ENCODE results near the gene STUB1. TPM values are rescaled to one million over a fixed set of nuclear protein-coding genes. Genes with fewer than 3 reads are reported as not detected.

Gene STUB1
- total and polyA plus RNA-seq, 2 of the 8 experiments (the other 6 are each of a cell fraction or from before 2014, with no cell fraction given) = 89.9 to 103 TPM

DNA sequence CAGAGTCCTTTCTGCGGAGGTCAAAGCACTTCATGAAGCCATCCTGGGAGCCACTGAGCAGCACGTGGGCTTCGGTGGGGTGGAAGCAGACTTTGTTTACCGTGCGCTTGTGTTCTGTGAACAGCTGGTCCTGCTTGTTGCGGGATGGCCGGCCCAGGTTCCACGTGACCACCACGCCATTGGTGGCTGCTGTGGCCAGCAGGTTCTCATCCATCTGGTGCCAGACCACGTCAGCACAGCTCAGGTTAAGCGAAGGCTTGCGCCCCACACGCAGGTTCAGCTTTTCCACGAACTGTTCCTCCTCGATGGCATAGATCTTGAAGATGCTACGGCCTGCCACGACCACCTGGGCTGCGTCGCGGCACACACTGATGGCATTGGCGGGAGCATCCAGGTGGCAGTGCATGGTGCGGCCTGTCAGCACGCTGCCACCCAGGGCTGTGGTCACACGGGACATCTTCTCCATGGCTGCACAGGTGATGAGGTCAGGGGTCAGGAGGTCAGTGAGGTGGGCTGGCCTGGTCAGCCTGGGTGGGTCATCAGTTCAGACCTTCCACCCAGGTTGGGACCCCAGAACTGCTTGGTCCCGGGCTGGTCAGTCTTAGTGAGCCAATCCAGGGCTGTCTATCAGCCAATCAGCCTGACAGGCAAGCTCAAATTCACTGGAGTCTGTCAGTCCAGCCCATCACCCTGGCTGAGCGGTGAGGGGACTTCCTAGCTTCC, 9.1 kb downstream of the STUB1 start:
- Histone ChIP-seq H2AFZ (ENCODE audit: low read length) (no peak overlapping the region), H3K4me2 (ENCODE audit: insufficient read depth in 1 of 2, low read depth in 2 of 2, low read length in 2 of 2) (peak overlapping the region; percentile 71 to 97), H3K14ac (ENCODE audit: insufficient read length) (no peak overlapping the region), H3K4ac (replicated peaks; ENCODE audit: insufficient read length, low read depth, low read length) (no peak overlapping the region), H3K79me1 (ENCODE audit: low read depth, low read length) (peaks cover 4% of the 10 kb centered on the region), H3K4me1 (replicated peaks in 1 of 4; ENCODE audit: control insufficient read depth in 3 of 4, insufficient read depth in 4 of 4, low read length in 3 of 4) (peaks cover 0 to 16% (median 7%) of the 10 kb centered on the region in 4 experiments; a peak in 5 of 7 replicates), H2BK12ac (ENCODE audit: low read depth, low read length) (peak overlapping the region; percentile 50; the same call in 1 of the 2 replicates), H2AK5ac (ENCODE audit: low read depth, low read length) (no peak overlapping the region), H3K9ac (replicated peaks in 1 of 4; ENCODE audit: extremely low read depth in 1 of 4, low read depth in 3 of 4, low read length in 3 of 4) (peak overlapping the region; percentile 50 to 70 (median 55); a peak in 6 of 7 replicates), H3K23ac (ENCODE audit: insufficient read length) (no peak overlapping the region), H4K5ac (ENCODE audit: insufficient read length, low read depth, low read length) (no peak overlapping the region), H2BK15ac (ENCODE audit: low read length) (no peak overlapping the region; the same call in 1 of the 2 replicates), H3K27me3 (replicated peaks in 1 of 4; ENCODE audit: control insufficient read depth in 3 of 4, extremely low read depth in 1 of 4, insufficient read depth in 3 of 4, low read length in 3 of 4) (peaks cover 0 to 29% (median 13%) of the 10 kb centered on the region in 4 experiments; a peak in 5 of 7 replicates), H4K8ac (ENCODE audit: extremely low read depth, insufficient read depth, low read length) (peak overlapping the region; percentile 94), H3K79me2 (ENCODE audit: control insufficient read depth in 1 of 2, insufficient read depth in 2 of 2, low read length in 2 of 2) (no peaks in the 10 kb centered on the region), H4K20me1 (replicated peaks in 1 of 2; ENCODE audit: control insufficient read depth in 1 of 2, insufficient read depth in 2 of 2, low read length in 2 of 2) (peaks cover 0 to 11% of the 10 kb centered on the region in 2 experiments), H3K27ac (ENCODE audit: low read depth, low read length) (no peak overlapping the region), H3K36me3 (ENCODE audit: control insufficient read depth in 2 of 4, insufficient read depth in 4 of 4, low read length in 3 of 4) (peaks cover 0 to 14% (median 2%) of the 10 kb centered on the region in 4 experiments; a peak in 3 of 8 replicates), H3K23me2 (ENCODE audit: low read depth, low read length) (peaks cover 12% of the 10 kb centered on the region), H3K9me3 (ENCODE audit: insufficient read depth in 2 of 2, low read depth in 1 of 2, low read length in 1 of 2) (no peaks in the 10 kb centered on the region), H3K18ac (ENCODE audit: extremely low read depth, low read length) (no peak overlapping the region), H2BK5ac (ENCODE audit: low read depth, low read length) (no peak overlapping the region), H3K4me3 (ENCODE audit: extremely low read depth in 1 of 4, insufficient read depth in 2 of 4, low read depth in 3 of 4, low read length in 4 of 4) (peak overlapping the region; percentile 76 to 90 (median 82)), H2BK20ac (ENCODE audit: low read length) (no peak overlapping the region), H2BK120ac (replicated peaks; ENCODE audit: low read depth, low read length) (no peak overlapping the region), H3K56ac (replicated peaks; ENCODE audit: insufficient read length, low read depth, low read length) (no peak overlapping the region), H4K91ac (replicated peaks; ENCODE audit: insufficient read length, low read length) (no peak overlapping the region)
- CTCF ChIA-PET (ENCODE audit: partially characterized antibody) = interaction anchor here (0.8 to 6.0 kb wide), 6 partner anchors 18 to 1000 kb away, joined by 3 to 75 read pairs (median 4); partner anchors contain the start of genes RHBDL1 and RHOT2
- TF ChIP-seq MAX (IDR thresholded peaks at IDR 0.05) = no peak
- no peak for TF ChIP-seq SRF (IDR thresholded peaks at IDR 0.05; ENCODE audit: low read depth, low read length)
- TF ChIP-seq, protein P1, sequence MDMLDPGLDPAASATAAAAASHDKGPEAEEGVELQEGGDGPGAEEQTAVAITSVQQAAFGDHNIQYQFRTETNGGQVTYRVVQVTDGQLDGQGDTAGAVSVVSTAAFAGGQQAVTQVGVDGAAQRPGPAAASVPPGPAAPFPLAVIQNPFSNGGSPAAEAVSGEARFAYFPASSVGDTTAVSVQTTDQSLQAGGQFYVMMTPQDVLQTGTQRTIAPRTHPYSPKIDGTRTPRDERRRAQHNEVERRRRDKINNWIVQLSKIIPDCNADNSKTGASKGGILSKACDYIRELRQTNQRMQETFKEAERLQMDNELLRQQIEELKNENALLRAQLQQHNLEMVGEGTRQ (IDR thresholded peaks at IDR 0.05; ENCODE audit: low read length) = no peak
- no peak for TF ChIP-seq EGR1 (IDR thresholded peaks at IDR 0.05; ENCODE audit: borderline replicate concordance, low read depth, low read length)
- peak; percentile 37 for TF ChIP-seq SAP30 (IDR thresholded peaks at IDR 0.05; ENCODE audit: insufficient read depth, insufficient replicate concordance, low read length)
- no peak for TF ChIP-seq EZH2 (IDR thresholded peaks at IDR 0.05; ENCODE audit: low read depth, low read length, severe bottlenecking)
- TF ChIP-seq TAF7 (optimal IDR thresholded peaks at IDR 0.05; ENCODE audit: borderline replicate concordance, low read depth, low read length) = no peak
- TF ChIP-seq HDAC6 (IDR thresholded peaks at IDR 0.05; ENCODE audit: low read depth, low read length) = no peak
- POLR2A ChIA-PET (ENCODE audit: partially characterized antibody) = interaction anchor here (1.2 to 4.1 kb wide), 13 partner anchors 9 to 165 kb away, joined by 3 to 39 read pairs (median 7); partner anchors contain the start of genes ANTKMT, METRN, RHBDL1 and STUB1
- no peak for FAIRE-seq
- WGBS, 2 experiments (ENCODE audit: extremely low coverage in 1 of 2, insufficient coverage in 1 of 2, insufficient read length in 1 of 2, insufficient replicate concordance in 2 of 2, low coverage in 1 of 2, low lambda C conversion rate in 2 of 2, missing lambda C conversion rate in 1 of 2) = 89% methylated on average over 26 of the region's 26 CpGs; no CpG with 5 or more reads in 1 of the 2 experiments
- DNase-seq (ENCODE audit: low read depth in 1 of 2, low spot score in 2 of 2) = no peak
